ENCODE measurements around the gene SRSF8.
"Not testable (repeated sequence)": the region's sequence is repeated elsewhere in the genome, so short reads cannot be mapped to it uniquely, and the experiment has no call there.

SRSF8 gene, protein sequence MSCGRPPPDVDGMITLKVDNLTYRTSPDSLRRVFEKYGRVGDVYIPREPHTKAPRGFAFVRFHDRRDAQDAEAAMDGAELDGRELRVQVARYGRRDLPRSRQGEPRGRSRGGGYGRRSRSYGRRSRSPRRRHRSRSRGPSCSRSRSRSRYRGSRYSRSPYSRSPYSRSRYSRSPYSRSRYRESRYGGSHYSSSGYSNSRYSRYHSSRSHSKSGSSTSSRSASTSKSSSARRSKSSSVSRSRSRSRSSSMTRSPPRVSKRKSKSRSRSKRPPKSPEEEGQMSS

DNA sequence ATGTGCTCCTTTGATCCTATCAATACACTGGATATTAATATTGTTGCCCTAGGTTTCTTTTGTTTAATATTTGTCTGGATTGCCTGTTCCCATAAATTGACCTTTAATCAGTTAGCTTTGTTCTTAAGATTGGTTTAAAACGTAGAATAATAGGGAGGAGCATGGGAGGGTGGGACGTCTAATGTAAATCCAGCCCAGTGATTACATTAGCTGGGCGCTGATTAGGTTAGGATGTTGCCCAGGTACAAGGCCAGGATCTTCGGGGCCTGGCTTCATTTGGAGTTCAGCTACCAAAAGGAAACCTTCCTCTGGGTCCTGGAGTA, at the start of gene SRSF8:
Gene SRSF8 (plus strand): TSS at position 204 of the 323 bp plus-strand sequence. CDS start 308 bp downstream, outside the sequence.
- DNase-seq, result no peak

DNA sequence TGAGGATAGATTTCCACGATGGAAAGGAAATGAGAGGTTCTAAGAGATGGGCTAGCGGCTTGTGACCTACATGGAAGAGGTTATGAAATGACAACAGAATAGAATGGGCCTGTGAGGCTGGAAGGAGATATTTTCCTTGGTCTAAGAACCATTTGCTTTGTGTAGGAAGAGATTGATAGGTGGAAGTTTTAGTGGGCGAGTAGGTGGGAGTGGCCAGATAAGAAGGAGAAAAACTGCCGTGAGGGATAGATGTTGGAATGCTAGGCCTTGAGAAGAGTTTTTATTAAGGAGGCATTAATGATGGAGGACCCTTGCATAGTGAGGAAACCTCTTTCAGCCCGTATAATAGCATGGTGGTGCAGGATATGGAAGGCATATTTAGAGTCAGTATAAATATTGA, 45.3 kb upstream of the SRSF8 start:
- DNase-seq, result not testable (repeated sequence)

DNA sequence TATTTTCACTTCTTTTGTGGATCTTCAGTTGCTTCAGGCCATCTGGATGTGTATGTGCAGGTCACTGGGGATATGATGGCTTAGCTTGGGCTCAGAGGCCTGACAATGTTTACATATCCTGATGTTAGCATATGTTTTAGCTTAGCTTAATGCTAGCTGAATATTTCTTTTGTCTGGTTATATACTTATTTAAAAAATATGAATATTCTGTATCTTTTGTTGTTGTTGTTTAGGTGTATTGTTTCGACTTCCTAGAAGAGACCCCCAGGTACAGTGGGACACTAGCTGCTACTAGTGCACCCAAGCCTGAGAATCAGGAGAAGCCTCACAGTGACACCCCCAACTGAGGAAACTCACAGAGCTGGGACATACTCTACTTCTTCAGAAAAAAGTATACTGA, 41.8 kb upstream of the SRSF8 start, which contains the start of gene KDM4E:
Gene KDM4E (plus strand): TSS at position 301 of the 400 bp plus-strand sequence. CDS start 300 bp downstream, outside the sequence.
- no peak for DNase-seq

DNA sequence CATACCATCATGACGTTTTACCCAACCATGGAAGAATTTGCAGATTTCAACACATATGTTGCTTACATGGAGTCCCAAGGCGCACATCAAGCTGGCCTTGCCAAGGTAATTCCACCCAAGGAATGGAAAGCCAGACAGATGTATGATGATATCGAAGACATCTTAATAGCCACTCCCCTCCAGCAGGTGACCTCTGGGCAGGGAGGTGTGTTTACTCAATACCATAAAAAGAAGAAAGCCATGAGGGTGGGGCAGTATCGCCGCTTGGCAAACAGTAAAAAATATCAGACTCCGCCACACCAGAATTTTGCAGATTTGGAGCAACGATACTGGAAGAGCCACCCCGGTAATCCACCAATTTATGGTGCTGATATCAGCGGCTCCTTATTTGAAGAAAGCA, 41.1 kb upstream of the SRSF8 start:
- not testable (repeated sequence) for DNase-seq

DNA sequence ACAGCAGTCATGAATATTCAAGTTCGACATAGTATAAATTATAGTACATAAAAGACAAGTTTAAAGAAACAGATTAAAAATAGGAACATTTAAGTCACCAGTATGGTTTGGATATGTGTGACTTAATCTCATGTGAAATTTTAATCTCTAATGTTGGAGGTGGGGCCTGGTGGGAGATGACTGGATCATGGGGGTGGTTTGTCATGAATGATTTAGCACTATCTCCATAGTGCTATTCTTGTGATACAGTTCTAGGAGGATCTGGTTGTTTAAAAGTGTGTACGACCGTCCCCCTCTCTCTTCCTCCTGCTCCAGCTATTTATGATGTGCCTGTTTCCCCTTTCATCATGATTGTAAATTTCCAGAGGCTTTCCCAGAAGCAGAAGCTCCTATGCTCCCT, 38.4 kb upstream of the SRSF8 start:
- no peak for DNase-seq

DNA sequence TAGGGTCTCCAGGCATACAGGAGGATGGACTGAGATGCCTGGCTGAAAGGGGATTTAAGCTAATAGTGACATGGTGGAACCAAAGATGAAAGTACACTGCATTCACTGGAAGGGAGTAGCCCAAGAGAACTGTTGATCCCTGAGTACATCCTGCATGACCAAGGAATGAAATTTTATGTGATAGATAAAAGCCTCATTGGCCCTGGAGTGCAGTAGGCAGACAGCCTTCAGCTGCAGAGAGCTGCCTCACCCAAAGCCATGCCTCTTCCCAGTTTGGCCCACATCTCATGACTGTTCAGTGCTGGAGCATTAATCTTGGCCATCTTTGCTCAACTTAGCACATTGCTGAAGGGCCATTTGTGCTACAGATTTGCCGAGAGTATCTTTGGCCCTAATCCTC, 33.7 kb upstream of the SRSF8 start:
- DNase-seq, result no peak

DNA sequence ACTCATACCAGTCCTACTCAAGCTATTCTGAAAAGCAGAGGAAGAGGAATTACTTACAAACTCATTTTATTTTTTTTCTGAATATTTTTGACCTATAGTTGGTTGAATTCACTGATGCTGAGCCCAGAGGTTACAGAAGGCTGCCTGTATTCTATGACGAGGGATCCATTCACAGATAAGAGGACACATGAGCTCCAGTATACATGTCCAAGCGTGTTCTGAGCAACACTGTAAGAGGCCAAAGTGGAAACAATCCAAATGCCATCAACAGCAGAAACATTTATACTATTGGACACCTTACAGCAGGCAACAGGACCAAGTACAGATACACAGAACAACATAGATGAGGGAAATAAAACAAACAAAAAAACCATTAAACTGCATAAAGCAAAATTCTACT, 31.4 kb upstream of the SRSF8 start:
- no peak for DNase-seq

DNA sequence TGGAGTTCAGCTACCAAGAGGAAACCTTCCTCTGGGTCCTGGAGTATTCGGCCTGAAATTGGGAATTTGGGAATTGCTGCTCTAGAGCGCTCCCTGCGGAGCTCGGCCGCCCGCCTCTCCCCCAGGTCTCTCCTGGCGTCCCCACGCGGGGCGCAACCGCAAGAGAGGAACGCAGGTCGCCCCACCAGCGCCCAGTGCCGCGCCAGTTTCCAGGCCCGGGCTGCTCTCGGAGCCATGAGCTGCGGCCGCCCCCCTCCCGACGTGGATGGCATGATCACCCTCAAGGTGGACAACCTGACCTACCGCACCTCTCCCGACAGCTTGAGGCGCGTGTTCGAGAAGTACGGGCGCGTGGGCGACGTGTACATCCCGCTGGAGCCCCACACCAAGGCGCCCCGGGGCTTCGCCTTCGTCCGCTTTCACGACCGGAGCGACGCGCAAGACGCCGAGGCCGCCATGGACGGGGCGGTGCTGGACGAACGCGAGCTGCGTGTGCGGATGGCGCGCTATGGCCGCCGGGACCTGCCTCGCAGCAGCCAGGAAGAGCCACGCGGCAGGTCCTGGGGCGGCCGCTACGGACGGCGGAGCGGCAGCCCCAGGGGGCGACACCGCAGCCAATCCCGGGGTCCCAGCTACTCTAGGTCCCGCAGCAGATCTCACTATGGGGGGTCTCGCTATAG, 29.2 kb upstream of the SRSF8 start:
- DNase-seq, result not testable (repeated sequence)

DNA sequence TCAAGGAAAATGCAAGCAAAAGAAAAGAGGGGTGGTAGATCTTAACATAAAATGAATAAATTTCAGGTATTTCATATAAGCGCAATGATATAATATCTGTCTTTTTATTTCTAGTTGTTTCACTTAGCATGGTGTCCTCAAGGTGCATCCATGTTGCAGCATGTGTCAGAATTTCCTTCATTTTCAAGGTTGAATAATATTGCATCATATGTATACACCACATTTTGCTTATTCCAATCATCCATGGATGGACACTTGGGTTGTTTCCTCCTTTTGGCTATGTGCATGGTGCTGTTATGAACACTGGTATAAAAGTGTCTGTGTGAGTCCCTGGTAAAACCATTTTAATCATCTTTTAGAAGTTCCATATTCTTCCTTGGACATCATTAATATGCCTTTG, 24.5 kb upstream of the SRSF8 start:
- no peak for DNase-seq

DNA sequence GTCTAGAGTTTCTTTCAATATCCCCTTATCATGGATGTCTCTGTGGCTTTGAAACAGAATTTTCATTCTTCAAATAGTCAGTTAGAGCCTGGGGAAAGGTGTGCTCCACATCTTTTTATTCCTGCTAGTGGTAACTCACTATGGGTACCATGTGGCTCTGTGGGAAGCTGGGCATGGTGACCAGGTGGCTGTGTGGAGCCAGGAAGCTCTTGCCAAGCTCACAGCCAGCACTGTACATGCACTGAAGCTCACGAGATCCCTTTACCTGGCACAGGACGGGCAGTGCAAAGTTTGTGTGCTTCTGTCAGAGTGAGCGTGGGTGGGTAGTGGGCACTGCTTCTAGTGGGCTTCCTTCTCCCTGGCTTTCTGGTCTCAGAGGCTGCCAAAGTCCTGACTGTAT, 23.8 kb upstream of the SRSF8 start:
- no peak for DNase-seq

DNA sequence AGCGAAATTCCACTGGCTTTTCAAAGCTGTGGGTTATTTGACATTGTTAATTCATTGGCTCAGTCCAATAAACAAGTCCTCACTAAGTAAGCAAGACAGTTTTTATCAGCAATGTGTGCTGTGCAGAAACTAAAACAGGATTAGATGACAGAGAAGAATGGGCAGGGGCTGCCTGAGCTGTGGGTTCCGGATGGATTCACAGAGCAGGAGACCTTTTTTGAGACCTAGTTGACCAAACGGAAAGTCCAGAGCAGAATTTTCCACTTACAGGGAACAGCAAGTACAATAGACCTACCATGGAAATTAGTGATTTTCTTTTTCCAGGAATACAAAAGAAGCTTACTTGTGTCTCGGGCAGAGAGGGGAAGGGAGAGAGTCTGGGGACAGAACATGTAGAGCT, 22.7 kb upstream of the SRSF8 start:
- no peak for DNase-seq

DNA sequence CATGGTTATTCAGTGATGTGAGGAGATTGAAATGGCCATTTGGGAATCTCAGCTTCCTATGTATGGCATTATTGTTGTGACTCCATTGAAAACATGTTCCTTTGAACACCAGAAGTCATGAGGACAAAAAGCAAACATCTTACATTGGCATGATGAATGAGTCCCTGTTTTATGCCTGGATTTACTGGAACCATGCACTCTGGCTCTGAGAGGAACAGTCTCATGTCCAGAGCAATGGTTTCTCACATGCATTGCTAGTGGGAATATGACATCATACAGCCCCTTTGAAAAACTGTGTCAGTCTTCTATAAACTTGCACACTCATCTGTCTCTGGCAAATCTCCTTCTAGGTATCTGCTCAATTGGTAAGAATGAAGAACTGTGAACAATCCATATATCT, 20.9 kb upstream of the SRSF8 start:
- no peak for DNase-seq

DNA sequence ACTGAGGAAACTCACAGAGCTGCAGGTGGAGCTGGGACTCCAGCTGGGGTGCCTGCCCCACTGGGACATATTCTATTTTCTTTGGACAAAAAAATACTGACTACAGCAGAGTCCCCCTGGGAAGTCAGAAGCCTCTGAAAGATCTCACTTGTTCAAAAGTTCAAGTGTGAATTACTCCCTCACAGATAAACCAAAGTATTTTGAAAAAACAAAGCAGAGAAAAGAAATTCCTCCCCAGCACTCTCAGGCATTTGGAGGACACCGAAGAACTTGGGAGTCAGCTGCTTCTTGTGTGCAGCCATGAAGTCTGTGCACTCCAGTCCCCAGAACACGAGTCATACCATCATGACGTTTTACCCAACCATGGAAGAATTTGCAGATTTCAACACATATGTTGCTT, 17.6 kb upstream of the SRSF8 start, which contains the start of gene KDM4F:
Gene KDM4F (plus strand): TSS at position 301 of the 400 bp plus-strand sequence.
- DNase-seq, result not testable (repeated sequence)

DNA sequence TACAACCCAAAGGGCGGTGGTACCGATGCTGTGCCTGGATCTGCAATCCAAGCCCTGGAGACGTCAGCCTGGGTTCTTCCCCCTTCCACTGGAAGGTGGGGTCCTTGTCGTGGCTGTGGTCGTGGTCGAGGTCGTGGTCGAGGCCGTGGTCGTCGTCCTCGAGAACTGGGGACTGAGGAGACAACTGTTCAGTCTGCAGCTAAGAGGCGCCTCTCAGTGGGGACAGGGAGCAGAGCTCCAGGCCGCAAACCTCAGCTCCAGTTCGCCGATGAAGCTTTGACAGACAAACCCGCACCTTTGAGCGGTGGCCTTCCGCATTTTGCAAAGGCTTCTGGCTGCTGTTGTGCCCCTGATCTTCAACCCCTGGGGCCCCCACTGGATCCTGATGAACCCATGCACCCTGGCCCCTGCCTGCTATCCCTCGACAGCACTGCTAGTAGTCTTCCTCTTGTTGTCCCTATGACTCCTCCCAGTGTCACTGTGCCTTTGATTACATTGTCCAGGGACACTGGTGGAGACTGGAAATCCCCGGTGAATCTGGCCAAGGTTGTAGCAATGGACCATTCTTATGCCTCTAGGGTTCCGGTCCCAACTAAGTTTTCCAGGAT, 16.0 kb upstream of the SRSF8 start:
- DNase-seq, result no peak

DNA sequence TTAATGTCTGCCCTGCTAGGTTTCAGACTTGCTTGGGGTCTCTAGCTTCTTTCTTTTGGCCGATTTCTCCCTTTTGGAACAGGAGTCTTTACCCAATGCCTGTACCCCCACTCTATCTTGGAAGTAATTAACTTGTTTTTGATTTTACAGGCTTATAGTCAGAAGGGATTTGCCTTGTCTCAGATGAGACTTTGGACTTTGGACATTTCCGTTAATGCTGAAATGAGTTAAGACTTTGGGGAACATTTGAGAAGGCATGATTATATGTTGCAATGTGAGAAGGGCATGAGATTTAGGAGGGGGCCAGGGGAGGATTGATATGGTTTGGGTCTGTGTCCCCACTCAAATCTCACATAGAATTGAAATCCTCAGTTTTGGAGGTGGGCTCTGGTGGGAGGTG, 12.4 kb upstream of the SRSF8 start:
- no peak for DNase-seq

DNA sequence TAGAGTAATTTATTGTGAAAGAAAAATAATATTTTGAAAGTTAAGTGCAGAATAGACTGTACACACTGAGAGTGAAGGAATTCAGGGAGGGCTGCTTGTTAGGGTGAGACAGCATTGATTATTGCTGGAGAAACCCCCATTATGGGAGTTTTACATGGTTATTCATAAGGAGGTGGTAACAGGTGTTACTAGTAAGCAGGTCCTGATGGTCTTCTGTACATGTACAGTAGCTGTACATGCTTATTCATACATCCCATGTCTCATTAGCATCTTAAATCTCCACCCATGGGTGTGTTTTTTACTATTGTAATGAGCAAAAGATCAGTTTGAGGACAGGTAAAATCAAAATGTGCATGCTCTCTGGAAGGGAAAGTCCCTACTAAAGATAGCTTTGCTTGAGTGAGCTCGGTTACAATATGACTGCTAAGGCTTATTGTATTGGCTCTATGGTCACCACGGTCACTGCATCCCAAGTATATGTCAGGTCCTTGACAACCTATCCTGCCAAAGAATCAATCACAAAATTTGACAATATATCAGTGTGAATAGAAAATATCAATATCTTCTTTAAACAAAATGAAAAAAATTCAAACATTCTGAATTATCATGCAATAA, 11.3 kb upstream of the SRSF8 start:
- no peak for DNase-seq

DNA sequence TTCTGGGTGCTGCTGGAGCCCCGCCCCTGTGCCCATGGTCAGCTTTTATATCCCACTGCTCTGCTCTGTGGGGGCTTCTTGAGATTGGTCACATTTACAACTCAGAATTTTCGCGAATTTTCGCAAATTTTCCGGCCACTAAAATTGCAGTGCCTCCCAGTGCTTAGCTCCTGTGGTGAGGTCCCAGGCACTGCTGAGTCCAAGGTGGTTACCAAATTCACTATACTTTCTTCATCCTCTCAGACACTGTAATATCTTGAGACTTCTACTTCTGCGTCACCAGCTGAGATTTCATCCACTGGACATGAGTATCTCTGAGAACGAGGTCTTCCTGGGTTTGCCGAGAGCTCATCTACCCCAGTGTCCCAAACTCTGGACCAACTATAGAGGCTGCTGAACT, 8.8 kb upstream of the SRSF8 start:
- no peak for DNase-seq

DNA sequence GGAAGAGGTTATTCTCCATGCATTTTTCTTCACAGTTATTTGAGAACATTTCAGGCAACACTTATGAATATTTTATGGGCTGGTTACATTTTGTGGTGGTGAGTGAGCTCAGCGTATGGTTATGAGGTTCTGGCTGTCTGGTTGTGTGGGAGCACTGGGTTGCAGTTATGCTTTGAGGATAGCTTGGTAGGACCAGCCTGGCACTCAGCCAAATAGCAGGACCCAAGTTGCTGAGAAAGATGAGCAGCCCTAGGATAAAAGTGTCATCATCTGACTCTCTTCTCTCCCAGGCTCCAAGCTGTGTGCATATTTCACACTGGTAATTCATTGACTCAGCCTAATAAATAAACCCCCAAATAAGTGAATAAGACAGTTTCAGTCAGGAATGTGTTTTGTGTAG, 8.1 kb upstream of the SRSF8 start:
- DNase-seq, result no peak

DNA sequence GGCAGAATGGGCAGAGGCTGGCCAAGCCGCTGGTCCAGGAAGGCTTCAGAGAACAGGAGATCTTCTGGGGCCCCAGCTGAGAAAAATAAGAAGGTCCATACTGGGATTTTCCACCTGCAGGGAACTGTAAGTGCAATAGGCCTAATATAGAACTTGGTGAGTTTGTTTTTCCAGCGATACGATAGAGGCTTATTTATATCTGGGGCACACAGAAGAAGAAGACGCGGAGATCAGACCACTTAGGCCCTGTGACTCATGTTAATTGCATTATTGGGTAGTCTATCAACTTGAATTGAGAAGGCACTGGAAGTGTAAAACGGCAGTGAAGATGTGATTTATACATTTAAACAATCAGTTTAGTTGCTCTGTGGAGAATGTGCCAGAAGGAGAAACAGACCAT, 7.7 kb upstream of the SRSF8 start:
- DNase-seq, result no peak

DNA sequence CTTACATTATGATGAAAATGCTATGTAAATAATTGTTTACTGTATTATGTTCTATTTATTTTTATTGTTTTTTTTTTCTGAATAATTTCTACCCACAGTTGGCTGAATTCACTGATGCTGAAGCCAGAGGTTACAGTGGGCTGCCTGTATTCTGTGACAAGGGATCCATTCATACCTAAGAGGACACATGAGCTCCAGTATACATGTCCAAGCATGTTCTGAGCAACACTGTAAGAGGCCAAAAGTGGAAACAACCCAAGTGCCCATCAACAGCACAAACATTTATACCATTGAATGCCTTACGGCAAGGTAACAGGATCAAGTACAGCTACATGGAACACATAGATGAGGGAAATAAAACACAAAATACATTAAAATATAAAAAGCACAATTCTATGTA, 1.4 kb upstream of the SRSF8 start:
- no peak for DNase-seq

DNA sequence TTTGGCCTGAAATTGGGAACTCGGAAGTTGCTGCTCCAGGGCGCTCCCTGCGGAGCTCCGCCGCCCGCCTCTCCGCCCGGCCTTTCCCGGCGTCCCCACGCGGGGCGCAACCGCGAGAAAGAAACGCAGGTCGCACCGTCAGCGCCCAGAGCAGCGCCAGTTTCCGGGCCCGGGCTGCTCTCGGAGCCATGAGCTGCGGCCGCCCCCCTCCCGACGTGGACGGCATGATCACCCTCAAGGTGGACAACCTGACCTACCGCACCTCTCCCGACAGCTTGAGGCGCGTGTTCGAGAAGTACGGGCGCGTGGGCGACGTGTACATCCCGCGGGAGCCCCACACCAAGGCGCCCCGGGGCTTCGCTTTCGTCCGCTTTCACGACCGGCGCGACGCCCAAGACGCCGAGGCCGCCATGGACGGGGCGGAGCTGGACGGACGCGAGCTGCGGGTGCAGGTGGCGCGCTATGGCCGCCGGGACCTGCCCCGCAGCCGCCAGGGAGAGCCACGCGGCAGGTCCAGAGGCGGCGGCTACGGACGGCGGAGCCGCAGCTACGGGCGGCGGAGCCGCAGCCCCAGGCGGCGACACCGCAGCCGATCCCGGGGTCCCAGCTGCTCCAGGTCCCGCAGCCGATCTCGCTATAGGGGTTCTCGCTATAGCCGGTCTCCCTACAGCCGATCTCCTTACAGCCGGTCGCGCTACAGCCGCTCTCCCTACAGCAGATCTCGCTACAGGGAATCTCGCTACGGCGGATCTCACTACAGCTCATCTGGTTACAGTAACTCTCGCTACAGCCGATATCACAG, 521 bp downstream of the SRSF8 start:
- peak; percentile 71 for DNase-seq

DNA sequence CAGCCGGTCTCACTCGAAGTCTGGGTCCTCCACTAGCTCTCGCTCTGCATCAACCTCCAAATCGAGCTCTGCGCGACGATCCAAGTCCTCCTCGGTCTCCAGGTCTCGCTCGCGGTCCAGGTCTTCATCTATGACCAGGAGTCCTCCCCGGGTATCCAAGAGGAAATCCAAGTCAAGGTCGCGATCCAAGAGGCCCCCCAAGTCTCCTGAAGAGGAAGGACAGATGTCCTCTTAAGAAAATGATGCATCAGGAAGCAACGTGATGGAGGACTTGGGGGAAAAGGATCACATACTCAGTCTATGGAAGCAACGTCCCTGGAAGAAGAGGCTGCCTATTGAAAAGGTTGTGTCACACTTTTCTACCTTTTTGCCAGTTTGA, 1.1 kb downstream of the SRSF8 start:
- no peak for DNase-seq

DNA sequence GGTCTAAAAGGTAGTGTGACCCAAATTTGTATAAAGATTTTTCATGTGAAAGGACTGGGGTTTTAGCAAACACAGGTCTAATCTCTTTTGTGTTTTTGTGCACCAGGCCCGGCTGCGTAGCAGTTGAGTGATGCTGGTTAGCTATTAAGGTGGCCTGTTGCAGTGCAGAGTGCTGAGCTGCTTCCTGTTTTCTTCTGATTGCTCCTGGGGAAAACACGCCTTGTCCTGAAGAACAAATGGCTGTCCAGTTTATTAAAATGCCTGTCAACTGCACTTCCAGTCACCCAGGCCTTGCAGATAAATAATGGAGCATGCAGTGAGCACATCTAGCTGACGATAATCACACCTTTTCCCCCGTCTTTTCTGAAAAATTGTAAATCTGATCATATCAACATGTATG, 1.8 kb downstream of the SRSF8 start:
- DNase-seq, result peak; percentile 63

All from NK-92 treated with Interleukin-12 subunit alpha and Interleukin-12 subunit beta, amount 100 ng/mL, for 24 hours (cell line).